OCI-LY7 (cell line): ENCODE measurements around the gene KCNMB2.

ENCODE experiments used
- EZH2phosphoT487 ChIP-seq: fragments of 200-600 bp; sonication (generic); IDR thresholded peaks from 2 replicates; pipeline ENCODE4 v1.6.1; 2018; ENCODE audit warnings: low read depth, borderline replicate concordance, mild to moderate bottlenecking, mixed run types, antibody characterized with exemption, low read length, moderate library complexity, mixed read lengths
- TF ChIP-seq, protein P1 (sequence below): fragments of 200-600 bp; sonication (generic); conservative IDR thresholded peaks from 2 replicates; pipeline ENCODE4 v1.5.1; 2014; ENCODE audit warnings: mild to moderate bottlenecking, antibody characterized with exemption, low read length, moderate library complexity, mixed read lengths

DNA sequence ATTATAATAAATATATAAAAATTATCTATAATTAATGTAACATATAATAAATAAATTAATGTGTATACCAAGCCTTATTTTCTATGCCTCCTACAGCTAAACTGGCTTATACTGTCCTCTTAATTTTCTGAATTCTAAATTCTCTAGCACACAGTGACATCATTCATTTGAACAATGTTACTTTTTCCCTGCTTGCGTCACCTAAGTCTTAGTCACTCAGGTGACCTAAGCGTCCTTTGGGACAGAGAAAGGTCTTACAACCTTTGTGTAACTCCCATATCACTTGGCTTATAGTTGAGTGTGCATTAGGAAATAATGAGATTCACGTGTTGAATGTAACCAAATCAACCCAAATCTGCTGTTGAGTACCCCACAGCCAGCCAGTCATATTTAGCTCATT lies 48.5 kb upstream of the KCNMB2 start:
- TF ChIP-seq, protein P1, sequence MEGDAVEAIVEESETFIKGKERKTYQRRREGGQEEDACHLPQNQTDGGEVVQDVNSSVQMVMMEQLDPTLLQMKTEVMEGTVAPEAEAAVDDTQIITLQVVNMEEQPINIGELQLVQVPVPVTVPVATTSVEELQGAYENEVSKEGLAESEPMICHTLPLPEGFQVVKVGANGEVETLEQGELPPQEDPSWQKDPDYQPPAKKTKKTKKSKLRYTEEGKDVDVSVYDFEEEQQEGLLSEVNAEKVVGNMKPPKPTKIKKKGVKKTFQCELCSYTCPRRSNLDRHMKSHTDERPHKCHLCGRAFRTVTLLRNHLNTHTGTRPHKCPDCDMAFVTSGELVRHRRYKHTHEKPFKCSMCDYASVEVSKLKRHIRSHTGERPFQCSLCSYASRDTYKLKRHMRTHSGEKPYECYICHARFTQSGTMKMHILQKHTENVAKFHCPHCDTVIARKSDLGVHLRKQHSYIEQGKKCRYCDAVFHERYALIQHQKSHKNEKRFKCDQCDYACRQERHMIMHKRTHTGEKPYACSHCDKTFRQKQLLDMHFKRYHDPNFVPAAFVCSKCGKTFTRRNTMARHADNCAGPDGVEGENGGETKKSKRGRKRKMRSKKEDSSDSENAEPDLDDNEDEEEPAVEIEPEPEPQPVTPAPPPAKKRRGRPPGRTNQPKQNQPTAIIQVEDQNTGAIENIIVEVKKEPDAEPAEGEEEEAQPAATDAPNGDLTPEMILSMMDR: no peak
- no peak for TF ChIP-seq EZH2phosphoT487
